Subcutaneous abdominal adipose tissue (tissue), 5 donors: ENCODE data around the gene BMPER.

Source experiments
- H3K27ac ChIP-seq: one replicate; pipeline ENCODE4 v1.7.0; 2013; ENCODE audit warnings: low read depth, mild to moderate bottlenecking, inconsistent platforms, low read length, moderate library complexity
- H3K27me3 ChIP-seq, 5 donors: one replicate each; pipeline ENCODE4 v1.7.0; 2013; ENCODE audit warnings: low read length in 5 of 5, inconsistent platforms in 1 of 5; ENCODE audit not compliant: control insufficient read depth in 5 of 5, insufficient read depth in 4 of 5
- H3K36me3 ChIP-seq, 5 donors: one replicate each; pipeline ENCODE4 v1.7.0; 2013; ENCODE audit warnings: low read length in 5 of 5; ENCODE audit not compliant: control insufficient read depth in 5 of 5, insufficient read depth in 5 of 5
- H3K4me1 ChIP-seq, 5 donors: one replicate each; pipeline ENCODE4 v1.7.0; 2013; ENCODE audit warnings: low read length in 5 of 5, mild to moderate bottlenecking in 3 of 5, moderate library complexity in 1 of 5; ENCODE audit not compliant: control insufficient read depth in 5 of 5, insufficient read depth in 5 of 5
- H3K4me3 ChIP-seq, 5 donors: one replicate each; pipeline ENCODE4 v1.7.0; 2013; ENCODE audit warnings: low read length in 5 of 5, low read depth in 1 of 5
- H3K9ac ChIP-seq, 5 donors: one replicate each; pipeline ENCODE4 v1.7.0; 2013; ENCODE audit warnings: low read length in 5 of 5, mild to moderate bottlenecking in 4 of 5, moderate library complexity in 3 of 5
- H3K9me3 ChIP-seq, 5 donors: one replicate each; pipeline ENCODE4 v1.7.0; 2013; ENCODE audit warnings: low read length in 5 of 5; ENCODE audit not compliant: control insufficient read depth in 5 of 5
- donor health status: healthy.
- donor health status: healthy.
- donor health status: healthy.
- donor health status: healthy.
- donor health status: healthy.

The BMPER gene

DNA sequence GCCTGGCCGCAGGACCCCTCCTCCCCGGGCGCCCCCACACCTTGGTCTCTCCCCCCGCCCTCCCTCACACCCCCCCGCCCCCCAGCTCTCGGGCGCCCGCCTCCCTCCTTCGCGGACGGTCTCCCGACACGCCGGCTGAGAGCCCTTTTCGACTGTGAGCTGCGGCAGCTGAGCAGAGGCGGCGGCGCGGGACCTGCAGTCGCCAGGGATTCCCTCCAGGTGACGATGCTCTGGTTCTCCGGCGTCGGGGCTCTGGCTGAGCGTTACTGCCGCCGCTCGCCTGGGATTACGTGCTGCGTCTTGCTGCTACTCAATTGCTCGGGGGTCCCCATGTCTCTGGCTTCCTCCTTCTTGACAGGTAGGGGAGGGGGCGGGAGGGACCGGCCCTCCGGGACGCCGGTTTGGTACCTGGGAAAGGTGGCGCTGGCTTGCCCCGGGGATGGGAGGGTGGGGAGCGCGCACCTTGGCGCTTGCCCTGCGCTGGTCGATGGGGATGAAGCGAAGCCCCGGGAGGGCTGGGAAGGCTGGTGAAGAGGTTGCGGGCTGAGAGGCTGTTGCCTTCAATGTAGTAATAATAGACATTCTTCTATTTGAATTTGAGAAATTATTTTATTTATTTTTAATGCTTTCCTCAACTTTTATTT is at the start of gene BMPER:
TSS of gene BMPER (plus strand) at position 151 of the 644 bp plus-strand sequence. CDS start at position 226, 75 bp downstream.
- Histone ChIP-seq H3K4me1 (peaks cover 0 to 23% (median 20%) of the 10 kb centered on the region in 5 donors), H3K4me3 (peak within 1 kb of the TSS; percentile 64 to 84 (median 74)), H3K36me3 (no peaks in the 10 kb centered on the region), H3K9ac (peak within 1 kb of the TSS in 3 of 5 donors; percentile 51 to 77 (median 60)), H3K27me3 (peaks cover 0 to 23% (median 0%) of the 10 kb centered on the region in 5 donors), H3K9me3 (no peaks in the 10 kb centered on the region), H3K27ac (peak within 1 kb of the TSS; percentile 79)

DNA sequence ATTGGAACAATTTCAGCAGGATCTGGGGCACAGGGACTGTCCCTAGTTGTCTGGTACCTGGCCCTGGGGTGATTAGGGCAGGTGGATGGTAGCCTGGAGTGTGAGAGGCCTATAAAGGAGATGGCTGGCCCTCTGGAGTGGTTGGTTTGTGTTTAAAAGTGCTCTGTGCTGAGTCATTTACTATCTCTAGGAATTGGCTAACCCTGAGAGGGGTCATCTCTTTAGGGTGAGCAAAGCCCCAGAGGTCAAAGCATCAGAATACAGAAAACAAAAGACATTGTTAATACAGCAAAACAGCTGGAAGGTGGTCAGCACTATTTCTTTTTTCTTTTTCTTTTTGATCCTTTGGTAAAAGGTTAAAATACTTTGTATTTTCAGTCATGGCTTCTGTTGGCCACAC is 43.4 kb upstream of the BMPER start:
- Histone ChIP-seq H3K27ac (no peak overlapping the region), H3K9me3 (no peaks in the 10 kb centered on the region), H3K4me1 (peaks cover 2 to 13% (median 10%) of the 10 kb centered on the region in 5 donors), H3K36me3 (no peaks in the 10 kb centered on the region), H3K9ac (no peak overlapping the region), H3K27me3 (no peaks in the 10 kb centered on the region), H3K4me3 (no peak overlapping the region)

DNA sequence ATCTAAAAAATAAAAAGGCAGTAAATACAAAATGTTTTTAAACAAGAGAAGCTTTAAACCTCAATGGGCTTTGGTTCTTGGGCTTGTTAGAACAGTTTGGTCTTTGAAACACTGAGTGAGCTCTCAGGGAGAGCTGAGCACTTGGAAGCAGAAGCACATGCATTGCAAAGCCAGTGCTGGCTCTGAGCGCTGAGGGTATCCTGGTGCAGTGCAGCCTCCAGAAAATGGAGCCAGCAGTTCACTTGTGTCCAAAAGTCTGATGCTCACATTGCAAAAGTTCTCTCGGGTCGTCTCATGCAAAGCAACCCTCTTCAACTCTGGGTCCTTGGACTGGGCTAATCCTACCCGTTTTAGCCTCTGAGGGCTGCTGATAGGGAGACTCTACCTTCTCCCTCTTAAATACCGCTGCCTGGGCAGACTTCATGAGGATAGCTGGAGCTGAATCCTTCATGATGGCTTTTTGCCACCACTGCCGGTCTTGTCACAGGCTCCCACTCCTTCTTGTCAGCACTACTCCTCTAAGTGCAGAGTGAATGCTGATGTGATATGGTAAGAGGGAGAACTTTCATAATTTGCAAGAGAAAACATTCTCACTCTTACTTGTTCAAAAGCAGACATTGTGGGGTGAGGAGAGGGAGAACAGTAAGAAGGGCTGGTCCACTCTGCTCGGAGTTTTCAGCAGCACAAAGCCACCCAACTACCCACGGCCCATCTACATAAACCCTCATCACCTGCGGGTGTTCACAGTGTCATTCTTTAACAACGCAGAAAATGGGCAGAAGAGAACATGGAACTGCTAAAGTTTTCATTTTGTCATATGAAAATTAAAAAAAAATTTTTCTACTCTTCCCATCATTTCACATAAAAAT is 42.2 kb upstream of the BMPER start:
- no peaks in the 10 kb centered on the region for H3K9me3 ChIP-seq
- H3K36me3 ChIP-seq, result no peaks in the 10 kb centered on the region
- H3K27me3 ChIP-seq, result no peaks in the 10 kb centered on the region
- no peak overlapping the region for H3K27ac ChIP-seq
- peaks cover 2 to 14% (median 10%) of the 10 kb centered on the region in 5 donors for H3K4me1 ChIP-seq
- H3K9ac ChIP-seq, result no peak overlapping the region
- H3K4me3 ChIP-seq, result peak overlapping the region in 1 of 5 donors; percentile 15

DNA sequence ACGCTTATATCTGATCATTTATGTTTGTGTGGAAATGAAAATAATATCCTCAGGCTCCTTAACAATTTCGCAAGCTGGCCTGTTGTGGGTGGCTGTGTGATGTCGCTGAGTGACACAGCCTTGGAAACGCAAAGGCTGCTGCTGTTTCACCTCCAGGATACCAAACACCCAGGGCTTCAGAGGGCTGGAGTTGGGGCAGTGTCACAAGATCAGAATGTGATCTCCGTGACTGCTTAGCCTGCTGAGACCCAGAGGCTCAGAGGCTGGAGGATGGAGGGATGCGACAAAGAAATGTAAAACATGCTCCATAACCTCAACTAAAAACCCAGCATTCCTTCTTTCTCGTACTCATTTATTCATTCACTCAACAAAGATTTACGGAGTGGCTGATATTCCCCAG is 37.2 kb upstream of the BMPER start:
- H3K4me3 ChIP-seq, result no peak overlapping the region
- no peak overlapping the region for H3K27ac ChIP-seq
- no peak overlapping the region for H3K9ac ChIP-seq
- H3K27me3 ChIP-seq, result no peaks in the 10 kb centered on the region
- no peaks in the 10 kb centered on the region for H3K36me3 ChIP-seq
- no peaks in the 10 kb centered on the region for H3K9me3 ChIP-seq
- H3K4me1 ChIP-seq, result peaks cover 0 to 15% (median 10%) of the 10 kb centered on the region in 5 donors

DNA sequence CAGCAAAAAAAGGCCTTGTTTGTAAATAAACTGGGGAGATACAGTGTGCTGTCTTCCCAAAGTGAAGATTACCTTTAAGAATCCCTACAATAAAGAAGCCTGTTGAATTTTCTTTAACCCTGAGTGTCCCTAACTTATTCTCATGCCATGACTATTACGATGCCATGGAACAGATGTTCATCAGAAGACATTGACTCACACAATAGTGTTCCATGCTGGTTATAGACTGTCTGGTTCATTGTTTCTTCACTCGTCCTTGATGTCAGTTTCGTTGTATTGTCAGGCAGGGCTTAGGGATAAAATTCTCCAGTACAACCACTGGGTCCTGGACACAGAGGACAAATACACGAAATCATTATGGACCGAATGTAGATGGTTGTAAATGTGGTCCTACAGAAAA is 36.2 kb upstream of the BMPER start:
- Histone ChIP-seq H3K4me1 (peaks cover 0 to 21% (median 17%) of the 10 kb centered on the region in 5 donors), H3K27ac (no peak overlapping the region), H3K9ac (no peak overlapping the region), H3K27me3 (no peaks in the 10 kb centered on the region), H3K4me3 (no peak overlapping the region), H3K9me3 (no peaks in the 10 kb centered on the region), H3K36me3 (no peaks in the 10 kb centered on the region)

DNA sequence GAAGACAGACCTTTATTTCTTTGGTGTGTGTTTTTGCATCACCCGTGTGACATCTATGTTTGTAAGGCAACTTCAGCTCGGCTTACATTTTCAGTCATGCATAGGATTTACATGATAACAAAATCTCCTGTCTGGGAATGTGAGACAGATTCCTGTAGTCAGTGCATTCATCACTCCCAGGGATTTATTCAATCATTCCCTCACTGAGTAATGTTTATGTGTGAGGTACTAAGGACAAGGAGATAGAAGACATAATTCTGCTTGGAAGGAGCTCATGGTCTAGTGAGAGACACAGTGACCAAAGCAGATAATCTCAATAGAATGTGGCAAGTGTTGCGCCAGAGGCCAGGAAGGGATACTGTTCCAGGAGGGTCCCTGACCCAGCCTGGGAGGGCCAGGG is 35.2 kb upstream of the BMPER start:
- Histone ChIP-seq H3K27me3 (no peaks in the 10 kb centered on the region), H3K36me3 (no peaks in the 10 kb centered on the region), H3K4me3 (no peak overlapping the region), H3K9me3 (no peaks in the 10 kb centered on the region), H3K9ac (no peak overlapping the region), H3K4me1 (peaks cover 0 to 28% (median 24%) of the 10 kb centered on the region in 5 donors), H3K27ac (no peak overlapping the region)

DNA sequence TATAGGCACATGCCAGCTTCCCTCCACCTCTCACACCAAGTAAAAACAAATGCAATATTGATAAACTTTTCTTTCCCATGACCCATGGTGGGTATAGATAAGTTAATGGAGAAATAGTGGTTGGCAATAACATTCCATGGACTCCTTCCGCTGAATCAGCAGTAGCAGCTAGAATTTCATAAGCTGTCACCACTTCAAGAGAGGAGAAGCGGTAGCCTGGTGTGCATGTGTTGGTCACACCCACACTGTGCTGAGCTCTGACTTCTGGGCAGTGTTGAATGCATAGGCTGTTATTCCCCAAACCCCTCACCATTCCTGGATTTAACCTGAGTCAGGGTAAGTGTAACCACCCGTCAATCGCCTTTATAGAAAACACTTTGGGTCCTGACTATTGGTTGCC is 32.5 kb upstream of the BMPER start:
- peaks cover 0 to 52% (median 38%) of the 10 kb centered on the region in 5 donors for H3K4me1 ChIP-seq
- H3K4me3 ChIP-seq, result no peak overlapping the region
- H3K9ac ChIP-seq, result no peak overlapping the region
- H3K27me3 ChIP-seq, result no peaks in the 10 kb centered on the region
- H3K27ac ChIP-seq, result no peak overlapping the region
- H3K9me3 ChIP-seq, result no peaks in the 10 kb centered on the region
- H3K36me3 ChIP-seq, result no peaks in the 10 kb centered on the region

DNA sequence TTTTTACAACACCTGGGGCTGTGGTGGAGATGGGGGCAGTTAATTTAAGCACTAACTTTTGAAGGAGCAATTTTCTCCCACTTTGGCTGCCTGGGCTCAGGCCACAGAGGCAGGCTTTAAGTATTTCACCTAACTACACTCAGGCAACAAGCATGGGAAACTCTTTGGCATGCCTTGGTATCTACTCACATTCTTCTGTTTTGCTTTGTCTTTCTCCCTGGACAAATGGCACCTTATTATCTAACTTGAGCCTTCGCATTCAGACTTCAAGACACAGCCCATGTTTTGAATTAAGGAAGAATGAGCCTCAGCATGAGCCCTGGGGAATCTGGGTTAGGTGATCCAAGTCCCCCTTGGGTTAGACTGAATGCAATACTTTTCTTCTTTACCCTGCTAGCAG is 31.8 kb upstream of the BMPER start:
- H3K4me1 ChIP-seq, result peaks cover 0 to 49% (median 35%) of the 10 kb centered on the region in 5 donors
- H3K9me3 ChIP-seq, result no peaks in the 10 kb centered on the region
- no peak overlapping the region for H3K4me3 ChIP-seq

DNA sequence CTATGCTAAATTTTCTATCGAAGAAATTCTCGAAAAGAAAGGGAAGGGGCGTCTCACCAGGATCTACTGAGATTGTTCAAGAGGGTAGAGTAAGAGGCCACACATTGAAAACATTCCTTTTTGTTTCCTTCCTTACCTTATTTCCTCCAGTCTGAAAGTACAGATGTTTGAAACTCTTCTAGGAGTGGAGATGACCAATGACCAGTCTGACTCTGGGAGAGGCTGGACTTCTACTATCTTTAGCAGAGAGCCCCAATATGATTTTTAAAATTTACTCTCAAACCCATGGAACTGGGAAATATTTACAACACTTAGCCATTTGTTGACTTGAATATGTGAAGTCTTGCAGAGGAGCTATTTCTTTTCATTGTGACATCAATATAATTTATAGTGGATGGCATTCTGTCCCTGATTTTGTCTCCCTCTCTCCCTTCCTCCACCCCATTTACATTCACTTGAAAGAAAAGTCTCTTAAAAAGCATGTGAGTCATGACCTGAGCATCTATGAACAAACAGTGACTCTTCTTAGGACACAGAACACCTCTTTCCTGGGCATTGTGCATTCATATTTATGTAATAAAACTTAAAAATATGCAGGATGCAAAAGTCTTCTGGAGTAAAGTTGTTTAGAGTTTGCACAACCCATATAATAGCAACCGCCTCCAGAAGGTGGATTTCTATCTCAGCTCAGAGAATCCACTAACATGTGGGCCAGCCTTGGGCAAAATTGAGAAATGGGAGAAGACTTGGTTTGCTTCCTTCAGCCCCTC is 31.2 kb upstream of the BMPER start:
- H3K9ac ChIP-seq, result peak overlapping the region in 1 of 5 donors; percentile 58
- H3K9me3 ChIP-seq, result no peaks in the 10 kb centered on the region
- H3K4me1 ChIP-seq, result peaks cover 0 to 49% (median 35%) of the 10 kb centered on the region in 5 donors
- H3K36me3 ChIP-seq, result no peaks in the 10 kb centered on the region
- no peaks in the 10 kb centered on the region for H3K27me3 ChIP-seq
- H3K4me3 ChIP-seq, result peak overlapping the region in 1 of 5 donors; percentile 5
- peak overlapping the region; percentile 97 for H3K27ac ChIP-seq

More for the DNA sequence above, 31.8 kb upstream of the BMPER start:
- no peaks in the 10 kb centered on the region for H3K36me3 ChIP-seq
- no peak overlapping the region for H3K9ac ChIP-seq
- peak overlapping the region; percentile 97 for H3K27ac ChIP-seq
- no peaks in the 10 kb centered on the region for H3K27me3 ChIP-seq
